CD14-positive monocyte (primary cell): ENCODE results near the gene OR51E2. TPM values are rescaled to one million over a fixed set of nuclear protein-coding genes. Genes with fewer than 3 reads are reported as not detected.

Experiments
- DNase-seq, 3 donors: peaks; one replicate each; pipeline ENCODE4 v3.0.0-alpha.2; 2011 to 2022
- H2AFZ ChIP-seq: 2 replicates; pipeline ENCODE4 v1.6.0; 2012; ENCODE audit warnings: mild to moderate bottlenecking, low read depth, low read length, inconsistent platforms; ENCODE audit not compliant: insufficient read depth, poor library complexity, severe bottlenecking
- H3K27ac ChIP-seq, 2 donors: 1 replicate in 1 of 2; 2 replicates in 1 of 2; pipeline ENCODE4 v1.5.1; 2012 to 2013; ENCODE audit warnings: low read length in 2 of 2, control low read depth in 1 of 2, inconsistent platforms in 1 of 2, low read depth in 1 of 2, mild to moderate bottlenecking in 1 of 2
- H3K27me3 ChIP-seq, 2 donors: one replicate each; pipeline versions ENCODE4 v1.6.0 to v1.6.1; 2011 to 2013; ENCODE audit warnings: low read length in 2 of 2; ENCODE audit not compliant: control insufficient read depth in 2 of 2, insufficient read depth in 2 of 2
- H3K36me3 ChIP-seq, 2 donors: replicated peaks in 1 of 2; 1 replicate in 1 of 2; 2 replicates in 1 of 2; pipeline versions ENCODE4 v1.5.1 to v1.6.1; 2012 to 2013; ENCODE audit warnings: low read length in 2 of 2, control low read depth in 1 of 2, inconsistent platforms in 1 of 2, mild to moderate bottlenecking in 1 of 2; ENCODE audit not compliant: insufficient read depth in 2 of 2, control insufficient read depth in 1 of 2
- H3K4me1 ChIP-seq, 2 donors: 1 replicate in 1 of 2; 2 replicates in 1 of 2; pipeline versions ENCODE4 v1.5.1 to v1.6.1; 2012 to 2013; ENCODE audit warnings: low read length in 2 of 2, control low read depth in 1 of 2, inconsistent platforms in 1 of 2, mild to moderate bottlenecking in 1 of 2, moderate library complexity in 1 of 2; ENCODE audit not compliant: insufficient read depth in 2 of 2, control insufficient read depth in 1 of 2
- H3K4me2 ChIP-seq: replicated peaks from 2 replicates; pipeline ENCODE3; 2012; ENCODE audit warnings: low read length, moderate library complexity, mild to moderate bottlenecking; ENCODE audit not compliant: poor library complexity, severe bottlenecking; ENCODE audit errors: extremely low read depth
- H3K4me3 ChIP-seq, 3 experiments: fragments of 200-600 bp in 1 of 3; sonication (generic) in 1 of 3; replicated peaks in 1 of 3; 1 replicate in 2 of 3; 2 replicates in 1 of 3; pipeline ENCODE4 v1.5.1; 2011 to 2013; ENCODE audit warnings: low read length in 3 of 3, mild to moderate bottlenecking in 3 of 3, control low read depth in 2 of 3, low read depth in 2 of 3, inconsistent platforms in 1 of 3, moderate library complexity in 1 of 3
- H3K79me2 ChIP-seq: 2 replicates; pipeline ENCODE4 v1.6.0; 2012; ENCODE audit warnings: mild to moderate bottlenecking, control low read depth, inconsistent platforms, low read length, moderate library complexity; ENCODE audit not compliant: insufficient read depth
- H3K9ac ChIP-seq: 2 replicates; pipeline ENCODE4 v1.6.0; 2017; ENCODE audit warnings: low read length, mild to moderate bottlenecking; ENCODE audit not compliant: insufficient read depth, poor library complexity, severe bottlenecking
- H3K9me3 ChIP-seq, 2 donors: replicated peaks in 1 of 2; 1 replicate in 1 of 2; 2 replicates in 1 of 2; pipeline versions ENCODE4 v1.5.1 to v1.6.1; 2012 to 2013; ENCODE audit warnings: low read length in 2 of 2, control low read depth in 1 of 2; ENCODE audit not compliant: control insufficient read depth in 1 of 2, insufficient read depth in 1 of 2
- H4K20me1 ChIP-seq: 2 replicates; pipeline ENCODE4 v1.6.0; 2012; ENCODE audit warnings: mild to moderate bottlenecking, low read length, control low read depth, moderate library complexity; ENCODE audit not compliant: insufficient read depth
- H3K27ac Mint-ChIP-seq, 7 donors: one replicate each; pipeline ENCODE4 v1.8.0; 2020; ENCODE audit warnings: mild to moderate bottlenecking in 7 of 7, mixed read lengths in 7 of 7, moderate library complexity in 6 of 7, inconsistent platforms in 2 of 7
- H3K27me3 Mint-ChIP-seq, 3 donors: one replicate each; pipeline ENCODE4 v1.8.0; 2021 to 2022; ENCODE audit warnings: low read depth in 3 of 3, mild to moderate bottlenecking in 3 of 3, mixed read lengths in 3 of 3, moderate library complexity in 3 of 3, inconsistent platforms in 1 of 3
- H3K36me3 Mint-ChIP-seq, 2 donors: one replicate each; pipeline ENCODE4 v1.8.0; 2020; ENCODE audit warnings: mixed read lengths in 2 of 2, inconsistent platforms in 1 of 2, mild to moderate bottlenecking in 1 of 2
- H3K4me1 Mint-ChIP-seq: one replicate; pipeline ENCODE4 v1.8.0; 2020; ENCODE audit warnings: mild to moderate bottlenecking, mixed read lengths
- H3K4me3 Mint-ChIP-seq, 2 donors: one replicate each; pipeline ENCODE4 v1.8.0; 2020; ENCODE audit warnings: mild to moderate bottlenecking in 2 of 2, mixed read lengths in 2 of 2, moderate library complexity in 1 of 2
- H3K9me3 Mint-ChIP-seq, 7 donors: one replicate each; pipeline ENCODE4 v1.8.0; 2020 to 2022; ENCODE audit warnings: mixed read lengths in 7 of 7, mild to moderate bottlenecking in 6 of 7, moderate library complexity in 6 of 7, inconsistent platforms in 2 of 7
- CTCF ChIP-seq: fragments of 200-600 bp; IDR thresholded peaks from one replicate; pipeline ENCODE4 v1.8.0; 2022; ENCODE audit warnings: antibody characterized with exemption, mild to moderate bottlenecking
- WGBS: methylation state at CpG from one replicate; pipeline ENCODE4 v1.1.5; 2013; ENCODE audit warnings: missing lambda C conversion rate; ENCODE audit not compliant: insufficient coverage; 5-methylcytosine and 5-hydroxymethylcytosine counted together
- intact Hi-C, 2 donors: fragments of 100-400 bp; cut with micrococcal nuclease; formaldehyde crosslinking; loops; one replicate each; pipeline versions ENCODE4 v1.15.0 to v1.15.1; 2023
- polyA plus RNA-seq, 3 donors: library from polyadenylated mRNA; depleted of rRNA in 1 of 3; unstranded in 2 of 3; stranded (reverse) in 1 of 3; fragments of 300-500 nt in 2 of 3; fragments of >200 nt in 1 of 3; fragmentation: Illumina TruSeq in 2 of 3; gene quantifications; 1 replicate in 2 of 3; 2 replicates in 1 of 3; pipeline ENCODE4 v1.2.3, GENCODE V29; 2012 to 2021

Gene OR51E2
- polyA plus RNA-seq, 3 donors: not detected

GRCh38 chr11:4700436-4700820 is 2.8 kb upstream of the OR51E2 start:
- H3K4me1 Mint-ChIP-seq: no peaks in the 10 kb centered on the region
- H3K27ac Mint-ChIP-seq: no peak overlapping the region
- Histone ChIP-seq H3K9me3 (no peaks in the 10 kb centered on the region), H3K4me3 (no peak overlapping the region), H3K4me1 (no peaks in the 10 kb centered on the region), H3K27ac (no peak overlapping the region), H3K36me3 (no peaks in the 10 kb centered on the region), H3K4me2 (no peak overlapping the region), H3K27me3 (peaks cover 2% of the 10 kb centered on the region in 2 donors), H3K79me2 (no peaks in the 10 kb centered on the region), H3K9ac (no peak overlapping the region), H4K20me1 (no peaks in the 10 kb centered on the region), H2AFZ (no peak overlapping the region)
- no peak for DNase-seq
- no peaks in the 10 kb centered on the region for H3K9me3 Mint-ChIP-seq
- TF ChIP-seq CTCF: no peak
- H3K4me3 Mint-ChIP-seq: no peak overlapping the region
- H3K36me3 Mint-ChIP-seq: no peaks in the 10 kb centered on the region
- no CpG with 5 or more reads among the region's 1 CpG for WGBS
- intact Hi-C loops: no loop called here
- peaks cover 0 to 2% (median 0%) of the 10 kb centered on the region in 3 donors for H3K27me3 Mint-ChIP-seq

- no peaks in the 10 kb centered on the region for H3K4me1 Mint-ChIP-seq
- intact Hi-C loops: no loop called here
- H3K4me3 Mint-ChIP-seq: no peak overlapping the region
- Histone ChIP-seq H3K27me3 (peaks cover 2% of the 10 kb centered on the region in 2 donors), H2AFZ (no peak overlapping the region), H3K4me3 (no peak overlapping the region), H3K79me2 (no peaks in the 10 kb centered on the region), H3K36me3 (no peaks in the 10 kb centered on the region), H3K4me2 (no peak overlapping the region), H4K20me1 (no peaks in the 10 kb centered on the region), H3K27ac (no peak overlapping the region), H3K4me1 (no peaks in the 10 kb centered on the region), H3K9ac (no peak overlapping the region), H3K9me3 (no peaks in the 10 kb centered on the region)
- 100% methylated on average over 2 of the region's 3 CpGs for WGBS
- H3K36me3 Mint-ChIP-seq: no peaks in the 10 kb centered on the region
- peaks cover 0 to 2% (median 0%) of the 10 kb centered on the region in 3 donors for H3K27me3 Mint-ChIP-seq
- no peak overlapping the region for H3K27ac Mint-ChIP-seq
- no peaks in the 10 kb centered on the region for H3K9me3 Mint-ChIP-seq
- TF ChIP-seq CTCF: no peak
- DNase-seq: no peak
These were observed 2.2 kb upstream of the OR51E2 start for GRCh38 chr11:4699697-4700435.
